ENCODE measurements around the gene PAX2. TPM values are rescaled to one million over a fixed set of nuclear protein-coding genes. Genes with fewer than 3 reads are reported as not detected.

PAX2 gene
- total RNA-seq, 1 experiment from 2014 or later, result 0.09 TPM

GRCh38 chr10:100866575-100867098, 121.3 kb downstream of the PAX2 start:
- Mint-ChIP-seq H3K27ac (no peak overlapping the region), H3K27me3 (ENCODE audit: low read depth) (peaks cover 57% of the 10 kb centered on the region), H3K4me1 (peaks cover 12% of the 10 kb centered on the region), H3K9me3 (no peaks in the 10 kb centered on the region), H3K36me3 (no peaks in the 10 kb centered on the region), H3K4me3 (peak overlapping the region; percentile 62)
- TF ChIP-seq NFATC4 (CRISPR knock-in tag; IDR thresholded peaks at IDR 0.05) (no peak), STAT6 (CRISPR knock-in tag; conservative IDR thresholded peaks at IDR 0.05; ENCODE audit: low read depth) (no peak), TP53 (CRISPR knock-in tag; IDR thresholded peaks at IDR 0.05) (no peak), FOXP4 (CRISPR knock-in tag; IDR thresholded peaks at IDR 0.05) (no peak), SMAD3 (CRISPR knock-in tag; IDR thresholded peaks at IDR 0.05; ENCODE audit: borderline replicate concordance) (no peak), FOXK1 (CRISPR knock-in tag; IDR thresholded peaks at IDR 0.05) (no peak), MAX (CRISPR knock-in tag; IDR thresholded peaks at IDR 0.05) (no peak), ZBTB21 (CRISPR knock-in tag; IDR thresholded peaks at IDR 0.05; ENCODE audit: borderline replicate concordance) (no peak), ZNF232 (CRISPR knock-in tag; IDR thresholded peaks at IDR 0.05) (no peak), ATF1 (CRISPR knock-in tag; IDR thresholded peaks at IDR 0.05) (no peak), IRF1 (CRISPR knock-in tag; IDR thresholded peaks at IDR 0.05) (no peak), TEAD4 (CRISPR knock-in tag; IDR thresholded peaks at IDR 0.05) (no peak), KAT7 (CRISPR knock-in tag; IDR thresholded peaks at IDR 0.05; ENCODE audit: borderline replicate concordance) (no peak)
- POLR2A ChIA-PET, result interaction anchor here (0.6 kb wide), 1 partner anchor 56 kb away, joined by 4 read pairs; no protein-coding TSS in a partner anchor
- CTCF ChIA-PET, result interaction anchor here (0.8 to 5.6 kb wide), 13 partner anchors 10 to 348 kb away, joined by 3 to 34 read pairs (median 5); no protein-coding TSS in a partner anchor
- DNase-seq (ENCODE audit: low spot score), result peak; percentile 69
- ATAC-seq, result peak; percentile 92

GRCh38 chr10:100867261-100867963, 122.0 kb downstream of the PAX2 start:
- POLR2A ChIA-PET, result interaction anchor here (0.6 kb wide), 1 partner anchor 31 kb away, joined by 3 read pairs; no protein-coding TSS in a partner anchor
- peak; percentile 43; the same call in 1 of the 2 replicates for TF ChIP-seq ZNF121 (CRISPR knock-in tag; IDR thresholded peaks at IDR 0.05)
- TF ChIP-seq GTF2I (CRISPR knock-in tag; conservative IDR thresholded peaks at IDR 0.05), result peak; percentile 45; the same call in 1 of the 2 replicates
- TF ChIP-seq AFF4 (CRISPR knock-in tag; IDR thresholded peaks at IDR 0.05; ENCODE audit: borderline replicate concordance), result no peak
- no peak overlapping the region for H3K27ac Mint-ChIP-seq
- H3K36me3 Mint-ChIP-seq, result no peaks in the 10 kb centered on the region
- H3K4me3 Mint-ChIP-seq, result peak overlapping the region; percentile 62; the same call in 1 of the 2 replicates
- no peak for ATAC-seq
- H3K9me3 Mint-ChIP-seq, result no peaks in the 10 kb centered on the region
- peaks cover 52% of the 10 kb centered on the region for H3K27me3 Mint-ChIP-seq (ENCODE audit: low read depth)
- H3K4me1 Mint-ChIP-seq, result peaks cover 12% of the 10 kb centered on the region
- no peak for DNase-seq (ENCODE audit: low spot score)
- CTCF ChIA-PET, result interaction anchor here (1.1 to 5.6 kb wide), 10 partner anchors 9 to 349 kb away, joined by 3 to 34 read pairs (median 6); no protein-coding TSS in a partner anchor

Measured in WTC11 (cell line).